T-cell (primary cell): ENCODE results near the gene CELA1. TPM values are rescaled to one million over a fixed set of nuclear protein-coding genes. Genes with fewer than 3 reads are reported as not detected.

Source experiments
- ATAC-seq, 4 experiments: fragments of 200-7000 bp in 3 of 4; fragments of 150-1000 bp in 1 of 4; cut with Tn5 transposase; replicated peaks in 1 of 4; 1 replicate in 3 of 4; 2 replicates in 1 of 4; pipeline ENCODE4 v1.10.0; 2021; ENCODE audit warnings: moderate library complexity in 3 of 4, mild to moderate bottlenecking in 2 of 4, moderate number of reproducible peaks in 1 of 4
- CTCF ChIA-PET, 2 donors: fragments of 300-600 bp; sonication (Branson Sonifier 250); formaldehyde crosslinking; loops; one replicate each; lab custom pipeline; 2022; ENCODE audit warnings: antibody characterized with exemption in 2 of 2; lab: Charles Lee
- POLR2A ChIA-PET, 2 donors: fragments of 300-600 bp; sonication (Branson Sonifier 250); formaldehyde crosslinking; loops; one replicate each; lab custom pipeline; 2022; ENCODE audit warnings: antibody characterized with exemption in 2 of 2; lab: Charles Lee
- DNase-seq, 35 experiments: peaks; one replicate each; pipeline versions ENCODE4 v3.0.0 to v3.0.0-alpha.2; 2013 to 2023
- H3K27ac ChIP-seq: one replicate; pipeline ENCODE4 v1.5.1; 2013; ENCODE audit warnings: low read length
- H3K27me3 ChIP-seq, 2 experiments: replicated peaks in 1 of 2; 1 replicate in 1 of 2; 2 replicates in 1 of 2; pipeline versions ENCODE4 v1.6.1 to v1.7.0; 2013; ENCODE audit warnings: low read length in 1 of 2, mixed read lengths in 1 of 2; ENCODE audit not compliant: control insufficient read depth in 2 of 2, insufficient read depth in 2 of 2; ENCODE audit errors: extremely low read depth in 1 of 2
- H3K36me3 ChIP-seq, 2 donors: 1 replicate in 1 of 2; 2 replicates in 1 of 2; pipeline versions ENCODE4 v1.6.1 to v1.7.0; 2013; ENCODE audit warnings: low read length in 1 of 2; ENCODE audit not compliant: control insufficient read depth in 2 of 2, insufficient read depth in 1 of 2; ENCODE audit errors: extremely low read depth in 1 of 2
- H3K4me1 ChIP-seq, 2 experiments: 1 replicate in 1 of 2; 2 replicates in 1 of 2; pipeline versions ENCODE4 v1.6.1 to v1.7.0; 2013; ENCODE audit warnings: low read length in 2 of 2, mixed read lengths in 1 of 2; ENCODE audit not compliant: insufficient read depth in 2 of 2, control insufficient read depth in 1 of 2; ENCODE audit errors: extremely low read depth in 1 of 2
- H3K4me3 ChIP-seq, 2 donors: 1 replicate in 1 of 2; 2 replicates in 1 of 2; pipeline versions ENCODE4 v1.5.1 to v1.7.0; 2013; ENCODE audit warnings: mild to moderate bottlenecking in 2 of 2, low read length in 1 of 2, moderate library complexity in 1 of 2; ENCODE audit not compliant: control insufficient read depth in 1 of 2; ENCODE audit errors: extremely low read depth in 1 of 2
- H3K9me3 ChIP-seq: 2 replicates; pipeline ENCODE4 v1.7.0; 2013
- H3K27ac Mint-ChIP-seq, 2 donors: one replicate each; pipeline ENCODE4 v1.8.0; 2020 to 2021; ENCODE audit warnings: mild to moderate bottlenecking in 2 of 2, mixed read lengths in 2 of 2
- H3K27me3 Mint-ChIP-seq, 2 donors: one replicate each; pipeline ENCODE4 v1.8.0; 2021 to 2022; ENCODE audit warnings: mixed read lengths in 2 of 2
- H3K36me3 Mint-ChIP-seq: one replicate; pipeline ENCODE4 v1.8.0; 2021; ENCODE audit warnings: mixed read lengths
- H3K4me1 Mint-ChIP-seq, 3 donors: one replicate each; pipeline ENCODE4 v1.8.0; 2020 to 2022; ENCODE audit warnings: mixed read lengths in 3 of 3, mild to moderate bottlenecking in 1 of 3
- H3K4me3 Mint-ChIP-seq, 3 donors: one replicate each; pipeline ENCODE4 v1.8.0; 2020 to 2022; ENCODE audit warnings: mild to moderate bottlenecking in 3 of 3, mixed read lengths in 3 of 3, moderate library complexity in 3 of 3
- H3K9me3 Mint-ChIP-seq, 3 donors: one replicate each; pipeline ENCODE4 v1.8.0; 2020 to 2022; ENCODE audit warnings: mixed read lengths in 3 of 3
- WGBS: methylation state at CpG from one replicate; pipeline ENCODE4 v1.1.5; 2013; ENCODE audit warnings: missing lambda C conversion rate; ENCODE audit not compliant: insufficient coverage; 5-methylcytosine and 5-hydroxymethylcytosine counted together
- total RNA-seq, 35 experiments: library from RNA in 6 of 35; stranded (reverse) in 6 of 35; fragments of 120-200 nt in 1 of 35; gene quantifications; one replicate each; pipeline versions ENCODE4 v1.2.1 to v1.2.4 and lab custom pipeline; 2013 to 2026

Gene CELA1
- total RNA-seq, 5 donors from 2014 or later (not counting 1 experiment from before 2014, with no cell fraction given), result 0.47 to 3.5 (median 0.88) TPM

- H3K27ac ChIP-seq, result no peak overlapping the region
- Mint-ChIP-seq H3K4me1 (peaks cover 2 to 11% (median 3%) of the 10 kb centered on the region in 3 donors), H3K27me3 (no peaks in the 10 kb centered on the region), H3K9me3 (no peaks in the 10 kb centered on the region), H3K4me3 (no peak overlapping the region), H3K27ac (no peak overlapping the region), H3K36me3 (peaks cover 7% of the 10 kb centered on the region)
- ChIA-PET POLR2A (no interaction called here), CTCF (interaction anchor here in 1 of 2 donors (1.3 kb wide), 1 partner anchor 527 kb away, joined by 8 read pairs; no protein-coding TSS in a partner anchor)
- DNase-seq (peak in 34 of 35 experiments; percentile 2 to 75 (median 36)), ATAC-seq (peak; percentile 60 to 75 (median 62))
- H3K36me3 ChIP-seq, result peaks cover 0 to 4% of the 10 kb centered on the region in 2 donors
- H3K9me3 ChIP-seq, result no peaks in the 10 kb centered on the region
- no peak overlapping the region for H3K4me3 ChIP-seq
- peaks cover 0 to 4% of the 10 kb centered on the region in 2 experiments for H3K4me1 ChIP-seq
- WGBS, result 79% methylated on average over 8 of the region's 11 CpGs
- no peaks in the 10 kb centered on the region for H3K27me3 ChIP-seq
Observed at GRCh38 chr12:51351913-51352532, 5.5 kb upstream of the CELA1 start.

- Mint-ChIP-seq H3K27ac (no peak overlapping the region), H3K36me3 (no peaks in the 10 kb centered on the region), H3K4me1 (peaks cover 2 to 15% (median 3%) of the 10 kb centered on the region in 3 donors), H3K9me3 (no peaks in the 10 kb centered on the region), H3K27me3 (no peaks in the 10 kb centered on the region), H3K4me3 (no peak overlapping the region)
- Histone ChIP-seq H3K36me3 (no peaks in the 10 kb centered on the region), H3K27ac (no peak overlapping the region), H3K4me3 (no peak overlapping the region), H3K4me1 (peaks cover 0 to 4% of the 10 kb centered on the region in 2 experiments), H3K9me3 (no peaks in the 10 kb centered on the region), H3K27me3 (no peaks in the 10 kb centered on the region)
- DNase-seq (no peak), ATAC-seq (no peak)
- 92% methylated on average over 5 of the region's 5 CpGs for WGBS
- CTCF ChIA-PET, result interaction anchor here in 1 of 2 donors (0.5 to 0.9 kb wide), 2 partner anchors 8 to 9 kb away, joined by 3 to 4 read pairs; no protein-coding TSS in a partner anchor
- POLR2A ChIA-PET, result interaction anchor here in 1 of 2 donors (1.0 kb wide), 1 partner anchor 19 kb away, joined by 3 read pairs; no protein-coding TSS in a partner anchor
Observed at GRCh38 chr12:51349026-51349425, 2.5 kb upstream of the CELA1 start.

GRCh38 chr12:51348116-51348515 lies 1.6 kb upstream of the CELA1 start:
- Histone ChIP-seq H3K27ac (no peak overlapping the region), H3K4me3 (no peak overlapping the region), H3K27me3 (no peaks in the 10 kb centered on the region), H3K9me3 (no peaks in the 10 kb centered on the region), H3K36me3 (no peaks in the 10 kb centered on the region), H3K4me1 (peaks cover 0 to 4% of the 10 kb centered on the region in 2 experiments)
- ChIA-PET CTCF (interaction anchor here in 1 of 2 donors (0.7 kb wide), 1 partner anchor 21 kb away, joined by 3 read pairs; no protein-coding TSS in a partner anchor), POLR2A (no interaction called here)
- peaks cover 2 to 15% (median 3%) of the 10 kb centered on the region in 3 donors for H3K4me1 Mint-ChIP-seq
- H3K27ac Mint-ChIP-seq, result no peak overlapping the region
- DNase-seq, result no peak
- WGBS, result 91% methylated on average over 4 of the region's 4 CpGs
- H3K27me3 Mint-ChIP-seq, result no peaks in the 10 kb centered on the region
- no peaks in the 10 kb centered on the region for H3K9me3 Mint-ChIP-seq
- no peak overlapping the region for H3K4me3 Mint-ChIP-seq
- ATAC-seq, result no peak
- H3K36me3 Mint-ChIP-seq, result no peaks in the 10 kb centered on the region

GRCh38 chr12:51345681-51346080 lies 798 bp downstream of the CELA1 start:
- H3K27ac Mint-ChIP-seq, result no peak overlapping the region
- ATAC-seq (no peak), DNase-seq (no peak)
- H3K27me3 ChIP-seq, result no peaks in the 10 kb centered on the region
- H3K4me1 ChIP-seq, result peaks cover 3 to 9% of the 10 kb centered on the region in 2 experiments
- H3K4me3 Mint-ChIP-seq, result no peak overlapping the region
- no peaks in the 10 kb centered on the region for H3K9me3 ChIP-seq
- POLR2A ChIA-PET, result interaction anchor here in 1 of 2 donors (0.5 kb wide), 1 partner anchor 184 kb away, joined by 5 read pairs; no protein-coding TSS in a partner anchor
- CTCF ChIA-PET, result no interaction called here
- H3K27me3 Mint-ChIP-seq, result no peaks in the 10 kb centered on the region
- H3K4me3 ChIP-seq, result no peak overlapping the region
- H3K9me3 Mint-ChIP-seq, result no peaks in the 10 kb centered on the region
- H3K36me3 Mint-ChIP-seq, result no peaks in the 10 kb centered on the region
- WGBS, result 64% methylated on average over 4 of the region's 7 CpGs
- no peak overlapping the region for H3K27ac ChIP-seq
- no peaks in the 10 kb centered on the region for H3K36me3 ChIP-seq
- H3K4me1 Mint-ChIP-seq, result peaks cover 7 to 15% (median 8%) of the 10 kb centered on the region in 3 donors

GRCh38 chr12:51343201-51343600 lies 3.3 kb downstream of the CELA1 start:
- ChIA-PET CTCF (interaction anchor here (0.6 to 3.6 kb wide), 4 partner anchors 8 to 578 kb away, joined by 3 to 20 read pairs (median 5); no protein-coding TSS in a partner anchor), POLR2A (interaction anchor here in 1 of 2 donors (0.7 kb wide), 1 partner anchor 40 kb away, joined by 6 read pairs; no protein-coding TSS in a partner anchor)
- no peaks in the 10 kb centered on the region for H3K9me3 ChIP-seq
- Mint-ChIP-seq H3K4me3 (no peak overlapping the region), H3K27me3 (no peaks in the 10 kb centered on the region), H3K36me3 (no peaks in the 10 kb centered on the region), H3K9me3 (no peaks in the 10 kb centered on the region), H3K4me1 (peaks cover 7 to 27% (median 8%) of the 10 kb centered on the region in 3 donors), H3K27ac (no peak overlapping the region)
- ATAC-seq (no peak), DNase-seq (no peak)
- 100% methylated on average over 1 of the region's 2 CpGs for WGBS
- H3K4me3 ChIP-seq, result no peak overlapping the region
- H3K36me3 ChIP-seq, result no peaks in the 10 kb centered on the region
- H3K27ac ChIP-seq, result no peak overlapping the region
- peaks cover 0 to 5% of the 10 kb centered on the region in 2 experiments for H3K27me3 ChIP-seq
- H3K4me1 ChIP-seq, result peaks cover 3 to 15% of the 10 kb centered on the region in 2 experiments

- no peaks in the 10 kb centered on the region for H3K9me3 Mint-ChIP-seq
- H3K27me3 Mint-ChIP-seq, result no peaks in the 10 kb centered on the region
- no peaks in the 10 kb centered on the region for H3K36me3 ChIP-seq
- no peaks in the 10 kb centered on the region for H3K36me3 Mint-ChIP-seq
- peaks cover 3 to 15% of the 10 kb centered on the region in 2 experiments for H3K4me1 ChIP-seq
- CTCF ChIA-PET, result interaction anchor here (0.6 to 3.6 kb wide), 8 partner anchors 9 to 815 kb away, joined by 3 to 20 read pairs (median 4); no protein-coding TSS in a partner anchor
- ATAC-seq (no peak), DNase-seq (no peak)
- no peak overlapping the region for H3K27ac ChIP-seq
- H3K9me3 ChIP-seq, result no peaks in the 10 kb centered on the region
- no peak overlapping the region for H3K27ac Mint-ChIP-seq
- no peak overlapping the region for H3K4me3 ChIP-seq
- H3K4me3 Mint-ChIP-seq, result no peak overlapping the region
- POLR2A ChIA-PET, result interaction anchor here (0.5 to 0.7 kb wide), 2 partner anchors 16 to 39 kb away, joined by 3 to 6 read pairs; no protein-coding TSS in a partner anchor
- H3K27me3 ChIP-seq, result peaks cover 0 to 5% of the 10 kb centered on the region in 2 experiments
- H3K4me1 Mint-ChIP-seq, result peaks cover 7 to 27% (median 8%) of the 10 kb centered on the region in 3 donors
- 75% methylated on average over 7 of the region's 10 CpGs for WGBS
Observed at GRCh38 chr12:51342416-51342815, 4.1 kb downstream of the CELA1 start.
